Natural killer cell (primary cell): ENCODE data around the gene ZFHX3. TPM values are rescaled to one million over a fixed set of nuclear protein-coding genes. Genes with fewer than 3 reads are reported as not detected.

Experiments used
- ATAC-seq, 3 donors: fragments of 150-1000 bp in 2 of 3; fragments of 200-7000 bp in 1 of 3; cut with Tn5 transposase; 1 replicate in 1 of 3; 2 replicates in 2 of 3; pipeline ENCODE4 v1.10.0; 2021; ENCODE audit warnings: mild to moderate bottlenecking in 2 of 3, moderate library complexity in 2 of 3
- DNase-seq, 2 donors: peaks; one replicate each; pipeline versions ENCODE4 v3.0.0 to v3.0.0-alpha.2; 2013 to 2021; ENCODE audit warnings: mixed read lengths in 1 of 2
- H3K27ac ChIP-seq: one replicate; pipeline ENCODE4 v1.5.1; 2013; ENCODE audit warnings: mild to moderate bottlenecking, low read length
- H3K27me3 ChIP-seq: one replicate; pipeline ENCODE4 v1.6.1; 2013; ENCODE audit warnings: low read length; ENCODE audit not compliant: control insufficient read depth, insufficient read depth
- H3K36me3 ChIP-seq: one replicate; pipeline ENCODE4 v1.6.1; 2013; ENCODE audit warnings: low read length; ENCODE audit not compliant: control insufficient read depth, insufficient read depth
- H3K4me1 ChIP-seq: one replicate; pipeline ENCODE4 v1.6.1; 2013; ENCODE audit warnings: low read length; ENCODE audit not compliant: control insufficient read depth, insufficient read depth
- H3K4me3 ChIP-seq: one replicate; pipeline ENCODE4 v1.5.1; 2013; ENCODE audit warnings: low read length
- H3K9me3 ChIP-seq: one replicate; pipeline ENCODE4 v1.6.1; 2013; ENCODE audit warnings: low read length; ENCODE audit not compliant: control insufficient read depth, insufficient read depth
- H3K27ac Mint-ChIP-seq, 2 donors: one replicate each; pipeline ENCODE4 v1.8.0; 2022; ENCODE audit warnings: mild to moderate bottlenecking in 2 of 2, mixed read lengths in 2 of 2, moderate library complexity in 1 of 2
- H3K27me3 Mint-ChIP-seq, 2 donors: one replicate each; pipeline ENCODE4 v1.8.0; 2022; ENCODE audit warnings: low read depth in 2 of 2, mixed read lengths in 2 of 2
- H3K36me3 Mint-ChIP-seq: one replicate; pipeline ENCODE4 v1.8.0; 2022; ENCODE audit warnings: mixed read lengths
- H3K4me1 Mint-ChIP-seq, 2 donors: one replicate each; pipeline ENCODE4 v1.8.0; 2022; ENCODE audit warnings: mixed read lengths in 2 of 2
- H3K4me3 Mint-ChIP-seq: one replicate; pipeline ENCODE4 v1.8.0; 2022; ENCODE audit warnings: mild to moderate bottlenecking, moderate library complexity, mixed read lengths
- H3K9me3 Mint-ChIP-seq, 2 donors: one replicate each; pipeline ENCODE4 v1.8.0; 2022; ENCODE audit warnings: mixed read lengths in 2 of 2
- CTCF ChIP-seq: fragments of 200-600 bp; IDR thresholded peaks from one replicate; pipeline ENCODE4 v1.8.0; 2022; ENCODE audit warnings: antibody characterized with exemption
- WGBS: methylation state at CpG from one replicate; pipeline ENCODE4 v1.1.7; 2013; ENCODE audit warnings: missing lambda C conversion rate; ENCODE audit not compliant: insufficient coverage; 5-methylcytosine and 5-hydroxymethylcytosine counted together
- intact Hi-C: fragments of 100-400 bp; cut with micrococcal nuclease; formaldehyde crosslinking; loops from one replicate; pipeline ENCODE4 v1.14.2; 2022
- total RNA-seq, 4 donors: library from RNA; stranded (reverse); fragments of 120-200 nt in 1 of 4; gene quantifications; one replicate each; pipeline versions ENCODE4 v1.2.3 to v1.2.4, GENCODE V29; 2013 to 2022

ZFHX3 gene
- total RNA-seq, 3 donors from 2014 or later (not counting 1 experiment from before 2014, with no cell fraction given), result 5.8 to 7.8 (median 7.5) TPM

- ATAC-seq (no peak), DNase-seq (no peak)
- no peaks in the 10 kb centered on the region for H3K27me3 Mint-ChIP-seq
- H3K4me1 Mint-ChIP-seq, result peaks cover 0 to 7% of the 10 kb centered on the region in 2 donors
- H3K36me3 Mint-ChIP-seq, result no peaks in the 10 kb centered on the region
- WGBS, result 87% methylated on average over 22 of the region's 22 CpGs
- no peak for TF ChIP-seq CTCF
- Histone ChIP-seq H3K4me3 (no peak overlapping the region), H3K9me3 (no peaks in the 10 kb centered on the region), H3K4me1 (peaks cover 5% of the 10 kb centered on the region), H3K27ac (no peak overlapping the region), H3K36me3 (no peaks in the 10 kb centered on the region), H3K27me3 (no peaks in the 10 kb centered on the region)
- H3K4me3 Mint-ChIP-seq, result no peak overlapping the region
- intact Hi-C loops, result no loop called here
- no peak overlapping the region for H3K27ac Mint-ChIP-seq
- no peaks in the 10 kb centered on the region for H3K9me3 Mint-ChIP-seq
Measured at GRCh38 chr16:73023752-73024570, 24.0 kb downstream of the ZFHX3 start.

GRCh38 chr16:73023320-73023719 lies 24.6 kb downstream of the ZFHX3 start:
- Mint-ChIP-seq H3K27me3 (no peaks in the 10 kb centered on the region), H3K36me3 (no peaks in the 10 kb centered on the region), H3K9me3 (no peaks in the 10 kb centered on the region), H3K4me3 (no peak overlapping the region), H3K4me1 (peaks cover 0 to 7% of the 10 kb centered on the region in 2 donors), H3K27ac (no peak overlapping the region)
- no peak overlapping the region for H3K27ac ChIP-seq
- no peak overlapping the region for H3K4me3 ChIP-seq
- WGBS, result 94% methylated on average over 10 of the region's 10 CpGs
- H3K9me3 ChIP-seq, result no peaks in the 10 kb centered on the region
- peaks cover 5% of the 10 kb centered on the region for H3K4me1 ChIP-seq
- no peaks in the 10 kb centered on the region for H3K36me3 ChIP-seq
- DNase-seq, result no peak
- intact Hi-C loops, result no loop called here
- H3K27me3 ChIP-seq, result no peaks in the 10 kb centered on the region
- TF ChIP-seq CTCF, result no peak
- no peak for ATAC-seq

GRCh38 chr16:73022534-73022933 lies 25.4 kb downstream of the ZFHX3 start:
- H3K36me3 ChIP-seq, result no peaks in the 10 kb centered on the region
- peaks cover 5% of the 10 kb centered on the region for H3K4me1 ChIP-seq
- no peaks in the 10 kb centered on the region for H3K27me3 Mint-ChIP-seq
- no peaks in the 10 kb centered on the region for H3K27me3 ChIP-seq
- no peaks in the 10 kb centered on the region for H3K36me3 Mint-ChIP-seq
- no peak overlapping the region for H3K4me3 Mint-ChIP-seq
- H3K9me3 ChIP-seq, result no peaks in the 10 kb centered on the region
- no peak overlapping the region for H3K4me3 ChIP-seq
- intact Hi-C loops, result no loop called here
- H3K27ac Mint-ChIP-seq, result no peak overlapping the region
- H3K4me1 Mint-ChIP-seq, result peaks cover 0 to 7% of the 10 kb centered on the region in 2 donors
- ATAC-seq (no peak), DNase-seq (no peak)
- H3K9me3 Mint-ChIP-seq, result no peaks in the 10 kb centered on the region
- H3K27ac ChIP-seq, result no peak overlapping the region
- 88% methylated on average over 7 of the region's 7 CpGs for WGBS
- TF ChIP-seq CTCF, result no peak
